Body of pancreas (tissue), 4 donors: ENCODE results near the gene ASAP2. TPM values are rescaled to one million over a fixed set of nuclear protein-coding genes. Genes with fewer than 3 reads are reported as not detected.

Source experiments
- ATAC-seq: fragments of 150-250 bp; one replicate; pipeline ENCODE4 v1.9.1; 2016
- DNase-seq, 4 donors: peaks; one replicate each; pipeline ENCODE4 v3.0.0-alpha.2; 2019
- H3K27ac ChIP-seq, 4 donors: fragments of 200-600 bp; sonication (generic); 1 replicate in 3 of 4; 2 replicates in 1 of 4; pipeline versions ENCODE4 v1.5.1 to v1.6.1; 2016 to 2019; ENCODE audit warnings: mild to moderate bottlenecking in 1 of 4, mixed read lengths in 1 of 4, moderate library complexity in 1 of 4
- H3K27me3 ChIP-seq, 2 donors: fragments of 200-600 bp; sonication (generic); one replicate each; pipeline ENCODE4 v1.6.0; 2016; ENCODE audit warnings: mild to moderate bottlenecking in 1 of 2
- H3K36me3 ChIP-seq, 2 donors: fragments of 200-600 bp; sonication (generic); replicated peaks in 1 of 2; 2 replicates each; pipeline ENCODE4 v1.5.1; 2016; ENCODE audit warnings: low read depth in 2 of 2; ENCODE audit not compliant: insufficient read depth in 1 of 2
- H3K4me1 ChIP-seq: fragments of 200-600 bp; sonication (generic); one replicate; pipeline ENCODE4 v1.6.0; 2016
- H3K4me3 ChIP-seq, 2 donors: fragments of 200-600 bp; sonication (generic); 1 replicate in 1 of 2; 2 replicates in 1 of 2; pipeline ENCODE4 v1.5.1; 2016 to 2019
- H3K9me3 ChIP-seq, 3 donors: fragments of 200-600 bp; sonication (generic); 1 replicate in 2 of 3; 2 replicates in 1 of 3; pipeline ENCODE4 v1.5.1; 2016
- CTCF ChIP-seq, 7 experiments: fragments of 450-650 bp in 4 of 7; fragments of 200-600 bp in 3 of 7; sonication (generic) in 3 of 7; IDR thresholded peaks; one replicate each; pipeline ENCODE4 v1.5.1; 2016 to 2019; ENCODE audit warnings: antibody characterized with exemption in 7 of 7
- POLR2A ChIP-seq, 3 donors: fragments of 450-650 bp; IDR thresholded peaks; one replicate each; pipeline ENCODE4 v1.6.1; 2016; ENCODE audit warnings: antibody characterized with exemption in 3 of 3, mild to moderate bottlenecking in 2 of 3
- WGBS, 2 donors: methylation state at CpG; one replicate each; pipeline ENCODE4 v1.1.5; 2017; 5-methylcytosine and 5-hydroxymethylcytosine counted together
- intact Hi-C: fragments of 100-400 bp; cut with DNase I; formaldehyde crosslinking; loops from one replicate; pipeline ENCODE4 v1.15.1; 2023
- total RNA-seq, 2 donors: library from RNA; depleted of rRNA; stranded (reverse); fragments of >200 nt; gene quantifications; one replicate each; pipeline ENCODE4 v1.1.0, GENCODE V29; 2016

Gene ASAP2
- total RNA-seq, 2 donors from 2014 or later = 12.5 to 23.7 TPM

DNA sequence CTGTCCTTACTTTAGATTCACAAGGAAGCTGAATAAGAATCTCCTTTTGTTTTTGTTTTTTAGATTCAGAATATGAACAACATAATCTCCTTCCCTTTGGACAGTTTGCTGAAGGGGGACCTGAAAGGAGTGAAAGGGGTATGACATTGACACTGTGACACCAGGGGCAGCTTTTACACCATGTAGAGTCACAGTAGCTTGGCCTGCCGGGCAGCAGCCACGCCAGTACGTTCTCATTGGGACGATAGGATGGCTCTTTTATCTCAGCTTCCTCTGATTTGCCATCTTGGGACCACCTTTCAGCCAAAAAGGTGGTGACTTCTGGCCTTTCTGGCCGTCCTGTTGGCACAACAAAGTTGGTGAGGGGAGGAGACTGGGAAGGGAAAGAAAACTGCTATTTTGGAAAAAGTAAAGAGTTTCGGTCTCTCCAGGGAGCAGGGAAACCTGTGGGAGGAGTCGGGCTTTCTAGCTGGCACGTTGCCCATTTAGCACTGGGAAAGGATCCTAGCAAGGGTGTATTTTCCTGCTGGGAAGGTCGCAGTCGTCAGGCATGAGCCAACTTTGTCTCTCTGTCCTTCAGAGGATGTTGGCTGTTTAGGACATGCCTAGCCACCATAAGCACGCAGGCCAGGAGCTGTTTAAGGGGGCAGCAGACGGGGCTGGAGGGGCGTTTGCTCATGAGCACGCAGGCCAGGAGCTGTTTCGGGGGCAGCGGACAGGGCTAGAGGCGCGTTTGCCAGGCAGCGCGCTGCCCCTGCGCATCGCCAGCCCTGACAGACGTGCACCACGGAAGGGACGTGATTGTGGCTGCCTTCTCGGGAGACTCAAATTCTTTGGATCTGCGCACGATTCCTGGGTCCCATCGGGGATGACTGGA, 112.1 kb downstream of the ASAP2 start:
- peak; percentile 46 to 68 (median 59) for DNase-seq
- H3K36me3 ChIP-seq = no peaks in the 10 kb centered on the region
- peaks cover 14% of the 10 kb centered on the region for H3K4me1 ChIP-seq
- no peak overlapping the region for H3K4me3 ChIP-seq
- WGBS, 2 donors = 26 to 65% methylated on average over 11 to 29 of the region's 29 CpGs
- H3K27me3 ChIP-seq = no peaks in the 10 kb centered on the region
- intact Hi-C loops = no loop called here
- peak; percentile 58 for ATAC-seq
- H3K9me3 ChIP-seq = no peaks in the 10 kb centered on the region
- H3K27ac ChIP-seq = peak overlapping the region; percentile 30 to 70 (median 66)
- TF ChIP-seq CTCF (IDR thresholded peaks at IDR 0.05) (no peak), POLR2A (IDR thresholded peaks at IDR 0.05) (no peak)

DNA sequence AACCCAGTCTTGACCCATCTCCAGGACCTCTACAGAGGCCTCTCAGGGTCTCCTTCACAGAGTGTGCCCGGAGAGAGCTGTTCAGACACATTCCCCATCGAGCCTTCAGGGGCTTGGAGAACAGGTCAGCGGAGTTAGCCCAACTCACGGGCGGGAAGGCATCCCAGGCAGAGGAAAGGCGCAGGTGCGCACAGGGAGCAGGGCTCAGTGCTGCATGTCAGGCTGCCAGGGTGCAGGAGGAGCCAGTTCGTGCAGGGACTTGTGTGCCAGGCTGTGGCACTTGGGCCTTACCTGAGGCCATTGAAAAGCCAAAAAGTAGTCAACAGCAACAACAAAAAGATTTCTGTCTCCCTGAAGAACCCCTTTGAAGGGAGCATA, 112.7 kb downstream of the ASAP2 start:
- Histone ChIP-seq H3K4me1 (peaks cover 14% of the 10 kb centered on the region), H3K27ac (peak overlapping the region; percentile 30 to 70 (median 66)), H3K36me3 (no peaks in the 10 kb centered on the region), H3K27me3 (no peaks in the 10 kb centered on the region), H3K4me3 (no peak overlapping the region), H3K9me3 (no peaks in the 10 kb centered on the region)
- WGBS, 2 donors = 91 to 92% methylated on average over 6 to 8 of the region's 8 CpGs
- TF ChIP-seq POLR2A (IDR thresholded peaks at IDR 0.05) (no peak), CTCF (IDR thresholded peaks at IDR 0.05) (no peak)
- ATAC-seq (no peak), DNase-seq (no peak)
- intact Hi-C loops = no loop called here

- no peak overlapping the region for H3K27ac ChIP-seq
- DNase-seq = no peak
- ATAC-seq = no peak
- no peaks in the 10 kb centered on the region for H3K9me3 ChIP-seq
- no peaks in the 10 kb centered on the region for H3K27me3 ChIP-seq
- WGBS, 2 donors = 83 to 96% methylated on average over 7 of the region's 7 CpGs
- H3K4me3 ChIP-seq = no peak overlapping the region
- intact Hi-C loops = no loop called here
- no peaks in the 10 kb centered on the region for H3K36me3 ChIP-seq
- peaks cover 14% of the 10 kb centered on the region for H3K4me1 ChIP-seq
- no peak for TF ChIP-seq POLR2A (IDR thresholded peaks at IDR 0.05)
- no peak for TF ChIP-seq CTCF (IDR thresholded peaks at IDR 0.05)
These were observed 116.0 kb downstream of the ASAP2 start for GRCh38 chr2:9322576-9322975.

- ATAC-seq (no peak), DNase-seq (no peak)
- Histone ChIP-seq H3K27me3 (no peaks in the 10 kb centered on the region), H3K9me3 (no peaks in the 10 kb centered on the region), H3K4me3 (no peak overlapping the region), H3K27ac (no peak overlapping the region), H3K4me1 (no peaks in the 10 kb centered on the region), H3K36me3 (no peaks in the 10 kb centered on the region)
- intact Hi-C loops = no loop called here
- WGBS, 2 donors = 76 to 79% methylated on average over 3 of the region's 3 CpGs
- TF ChIP-seq CTCF (IDR thresholded peaks at IDR 0.05) (no peak), POLR2A (IDR thresholded peaks at IDR 0.05) (no peak)
These were observed 118.8 kb downstream of the ASAP2 start for GRCh38 chr2:9325428-9325827.

GRCh38 chr2:9326975-9327374, 120.4 kb downstream of the ASAP2 start:
- no peaks in the 10 kb centered on the region for H3K36me3 ChIP-seq
- H3K4me3 ChIP-seq = no peak overlapping the region
- H3K27ac ChIP-seq = no peak overlapping the region
- no peaks in the 10 kb centered on the region for H3K9me3 ChIP-seq
- WGBS, 2 donors = 82 to 88% methylated on average over 3 of the region's 3 CpGs
- intact Hi-C loops = no loop called here
- no peak for ATAC-seq
- TF ChIP-seq POLR2A (IDR thresholded peaks at IDR 0.05) (no peak), CTCF (IDR thresholded peaks at IDR 0.05) (no peak)
- DNase-seq = no peak
- H3K27me3 ChIP-seq = no peaks in the 10 kb centered on the region
- H3K4me1 ChIP-seq = no peaks in the 10 kb centered on the region
